ENCODE results near the gene CACNA2D2. TPM values are rescaled to one million over a fixed set of nuclear protein-coding genes. Genes with fewer than 3 reads are reported as not detected.

CACNA2D2 gene
- total and polyA plus RNA-seq, 2 of the 13 experiments (the other 11 are each of a cell fraction or from before 2014, with no cell fraction given) = not detected

- TF ChIP-seq EEA1 (CRISPR knock-in tag; IDR thresholded peaks at IDR 0.05; ENCODE audit: borderline replicate concordance) (no peak), ZNF691 (CRISPR knock-in tag; IDR thresholded peaks at IDR 0.05; ENCODE audit: borderline replicate concordance, low read depth) (no peak), PLRG1 (conservative IDR thresholded peaks at IDR 0.05) (no peak)
These were observed 132.2 kb downstream of the CACNA2D2 start (continued) for GRCh38 chr3:50371133-50371685.

- H4K20me1 ChIP-seq (ENCODE audit: insufficient read depth, low read length) = no peaks in the 10 kb centered on the region
- H2AFZ ChIP-seq (ENCODE audit: low read length) = no peak overlapping the region
- H3K27me3 ChIP-seq (ENCODE audit: control insufficient read depth in 1 of 2, insufficient read depth in 2 of 2, low read length in 2 of 2) = peaks cover 11 to 67% of the 10 kb centered on the region in 2 experiments; a peak in 4 of 5 replicates
- no peak overlapping the region for H3K4me2 ChIP-seq (ENCODE audit: low read depth, low read length)
- no peaks in the 10 kb centered on the region for H3K79me2 ChIP-seq (ENCODE audit: insufficient read depth, low read length)
- ChIA-PET POLR2A (no interaction called here), CTCF (ENCODE audit: low intra/inter-chr PET ratio, low total read pairs) (no interaction called here)
- H3K4me1 ChIP-seq (ENCODE audit: insufficient read depth, low read length) = peaks cover 7% of the 10 kb centered on the region
- peak; percentile 32; the same call in 2 of the 3 replicates for ATAC-seq
- no peak for FAIRE-seq
- no TSS peak for BruUV-seq (replicated peaks)
- no peak overlapping the region for H3K9ac ChIP-seq (ENCODE audit: insufficient read depth, low read depth, low read length)
- intact Hi-C loops (cut with micrococcal nuclease; ENCODE audit: unreplicated experiment) (loop anchor here (5.0 kb wide), 1 partner anchor 147 kb away; no protein-coding TSS in a partner anchor), in situ Hi-C loops (cut with HindIII; ENCODE audit: extremely low pct_ligation_motif_present, low pct_unique_long_range_greater_than_20kb) (no loop called here)
- H3K9me3 ChIP-seq (ENCODE audit: low read length) = no peaks in the 10 kb centered on the region
- WGBS (ENCODE audit: low lambda C conversion rate) = 27% methylated on average over 14 of the region's 14 CpGs
- H3K27ac ChIP-seq (ENCODE audit: extremely low read length, insufficient read depth, low read length) = no peak overlapping the region
- H3K4me3 ChIP-seq (replicated peaks in 1 of 3; ENCODE audit: insufficient read depth in 1 of 3, low read depth in 2 of 3, low read length in 3 of 3) = no peak overlapping the region
- DNase-seq (ENCODE audit: low spot score) = no peak
- H3K36me3 ChIP-seq (replicated peaks in 1 of 2; ENCODE audit: control insufficient read depth in 1 of 2, insufficient read depth in 2 of 2, low read length in 2 of 2) = no peaks in the 10 kb centered on the region
- peak; percentile 31; the same call in 1 of the 2 replicates for TF ChIP-seq STAG1 (CRISPR knock-in tag; IDR thresholded peaks at IDR 0.05)
- no peak for TF ChIP-seq POGZ (CRISPR knock-in tag; IDR thresholded peaks at IDR 0.05)
- TF ChIP-seq ZBED4 (CRISPR knock-in tag; IDR thresholded peaks at IDR 0.05; ENCODE audit: borderline replicate concordance) = no peak
- TF ChIP-seq WIZ (CRISPR knock-in tag; IDR thresholded peaks at IDR 0.05) = no peak
- TF ChIP-seq ZBTB4 (CRISPR knock-in tag; IDR thresholded peaks at IDR 0.05; ENCODE audit: borderline replicate concordance) = no peak
- TF ChIP-seq GTF2F1 (IDR thresholded peaks at IDR 0.05; ENCODE audit: low read length) = no peak
- no peak for TF ChIP-seq ZNF784 (CRISPR knock-in tag; IDR thresholded peaks at IDR 0.05; ENCODE audit: borderline replicate concordance)
These were observed 132.8 kb downstream of the CACNA2D2 start for GRCh38 chr3:50370594-50370993.

Data from HepG2 (cell line).